ENCODE measurements around the gene ABCA9.
"Not testable (repeated sequence)": the region's sequence is repeated elsewhere in the genome, so short reads cannot be mapped to it uniquely, and the experiment has no call there.

The ABCA9 gene

DNA sequence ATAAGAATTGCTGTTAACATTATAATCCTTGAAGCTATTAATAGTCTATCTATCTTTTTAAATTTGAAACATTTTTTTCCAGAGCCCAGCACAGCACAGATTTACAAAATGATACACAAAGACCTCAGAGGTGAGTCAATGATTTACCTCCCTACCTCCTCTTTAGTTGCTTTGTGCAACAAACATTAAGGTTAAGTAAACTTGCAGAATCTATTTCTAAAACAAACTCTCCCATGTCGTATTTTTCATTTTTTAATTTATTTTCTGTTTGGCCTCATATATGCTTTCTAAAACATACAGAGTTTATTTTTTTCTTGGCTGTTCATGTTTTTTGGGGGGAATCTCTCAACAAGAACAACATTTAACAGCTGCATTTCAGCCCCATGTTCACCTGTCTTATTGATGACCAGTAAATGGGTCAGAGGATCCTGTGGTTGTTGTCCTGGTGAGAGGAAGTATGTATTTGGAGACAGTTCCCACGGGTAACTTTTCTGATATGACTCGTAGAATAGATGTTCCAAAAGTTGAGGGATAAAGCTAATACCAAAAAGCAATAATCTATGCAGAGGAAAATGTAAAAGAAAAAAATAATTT is 42.6 kb downstream of the ABCA9 start:
- no peak for DNase-seq

GRCh38 chr17:69015631-69016030 is 45.1 kb downstream of the ABCA9 start:
- no peak for DNase-seq

GRCh38 chr17:69012895-69013805 is 47.6 kb downstream of the ABCA9 start:
- no peak for DNase-seq

DNA sequence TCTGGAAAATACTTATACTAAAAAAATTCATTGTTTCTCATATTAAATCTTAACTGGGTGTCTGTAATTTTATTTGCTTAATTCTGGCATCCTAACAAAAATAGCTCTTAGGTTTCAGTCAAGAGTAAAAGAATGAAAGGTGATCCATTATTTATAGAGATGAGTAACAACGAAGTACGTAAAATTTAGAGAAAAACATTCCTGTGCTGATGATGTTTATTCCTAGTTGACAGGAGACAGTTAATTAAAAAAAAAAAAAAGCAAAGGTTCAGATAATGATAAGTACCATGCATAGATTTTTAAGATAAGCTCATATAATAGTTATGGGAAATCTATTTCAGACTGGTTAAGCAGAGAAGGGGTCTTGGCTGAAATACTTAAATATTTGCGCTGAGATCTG is 50.8 kb downstream of the ABCA9 start:
- DNase-seq, result no peak

GRCh38 chr17:69004759-69005158 is 56.0 kb downstream of the ABCA9 start:
- not testable (repeated sequence) for DNase-seq

DNA sequence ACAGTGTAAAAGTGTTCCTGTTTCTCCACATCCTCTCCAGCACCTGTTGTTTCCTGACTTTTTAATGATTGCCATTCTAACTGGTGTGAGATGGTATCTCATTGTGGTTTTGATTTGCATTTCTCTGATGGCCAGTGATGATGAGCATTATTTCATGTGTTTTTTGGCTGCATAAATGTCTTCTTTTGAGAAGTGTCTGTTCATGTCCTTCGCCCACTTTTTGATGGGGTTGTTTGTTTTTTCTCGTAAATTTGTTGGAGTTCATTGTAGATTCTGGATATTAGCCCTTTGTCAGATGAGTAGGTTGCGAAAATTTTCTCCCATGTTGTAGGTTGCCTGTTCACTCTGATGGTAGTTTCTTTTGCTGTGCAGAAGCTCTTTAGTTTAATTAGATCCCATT is 61.0 kb downstream of the ABCA9 start:
- not testable (repeated sequence) for DNase-seq

DNA sequence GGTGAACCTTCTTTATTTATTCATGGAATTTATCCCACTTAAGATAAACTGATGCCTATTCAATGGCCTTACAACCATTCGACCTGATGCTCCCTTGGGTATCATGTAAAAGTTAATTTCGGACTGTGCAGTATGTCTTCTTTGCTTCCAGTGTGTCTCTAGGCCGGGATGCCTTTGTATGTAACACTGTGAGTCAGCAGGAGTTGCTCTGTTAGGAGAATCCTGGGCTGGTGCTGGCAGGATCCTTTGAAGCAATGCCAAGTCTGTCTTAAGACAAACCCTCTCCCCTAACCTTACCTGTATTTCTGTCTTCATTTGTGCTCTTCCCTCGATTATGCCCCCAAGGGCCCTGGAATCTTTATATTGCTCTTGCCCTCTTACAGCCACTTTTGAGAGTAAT is 67.6 kb downstream of the ABCA9 start:
- DNase-seq, result no peak

- DNase-seq, result no peak
These were observed 72.8 kb downstream of the ABCA9 start for GRCh38 chr17:68987966-68988365.

DNA sequence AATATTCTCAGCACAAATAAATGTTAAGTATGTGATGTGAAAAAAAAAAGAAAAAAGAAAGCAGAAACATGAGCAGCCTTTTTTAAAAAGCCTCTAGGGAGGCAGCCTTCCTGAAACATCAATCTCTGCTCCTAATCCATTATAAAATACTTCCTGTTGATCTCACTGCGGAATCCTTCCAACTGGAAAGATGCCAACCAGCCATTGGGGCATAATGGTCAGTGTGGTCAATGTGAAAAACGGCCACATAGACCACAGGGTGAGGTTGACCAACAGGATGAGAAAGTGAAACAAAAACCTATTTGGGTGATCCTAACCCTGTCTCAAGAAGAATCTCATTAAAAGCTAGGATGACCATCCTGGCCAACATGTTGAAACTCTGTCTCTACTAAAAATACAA is 79.4 kb downstream of the ABCA9 start:
- no peak for DNase-seq

GRCh38 chr17:68973098-68973846 is 87.5 kb downstream of the ABCA9 start:
- DNase-seq, result no peak

DNA sequence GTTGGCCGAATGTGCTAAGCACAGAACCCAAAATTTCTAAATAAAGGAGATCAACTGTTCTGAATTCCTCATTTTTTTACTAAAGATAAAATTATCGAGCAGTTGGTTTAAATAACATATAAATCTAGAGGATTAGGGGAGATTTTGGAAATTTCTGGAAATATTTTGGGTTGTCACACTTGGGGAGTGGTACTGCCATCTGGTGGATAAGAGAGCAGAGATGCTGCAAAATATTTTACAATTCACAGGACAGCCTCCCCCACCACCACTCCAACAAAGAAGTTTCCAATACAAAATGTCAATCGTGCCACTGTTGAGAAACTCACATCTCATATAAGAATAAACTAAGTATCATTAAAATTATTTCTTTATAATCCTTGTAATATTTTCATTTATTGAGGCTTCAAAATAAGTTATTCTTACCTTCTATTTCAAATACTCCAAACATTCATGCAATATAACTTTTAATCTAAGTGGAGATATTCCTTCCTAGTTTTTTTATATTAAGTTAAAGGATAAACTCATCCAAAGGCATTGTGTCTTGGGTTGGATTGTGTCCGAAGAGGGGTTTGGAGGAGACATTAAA is 88.5 kb downstream of the ABCA9 start:
- DNase-seq, result no peak

GRCh38 chr17:68969101-68969500 is 91.6 kb downstream of the ABCA9 start:
- DNase-seq, result no peak

DNA sequence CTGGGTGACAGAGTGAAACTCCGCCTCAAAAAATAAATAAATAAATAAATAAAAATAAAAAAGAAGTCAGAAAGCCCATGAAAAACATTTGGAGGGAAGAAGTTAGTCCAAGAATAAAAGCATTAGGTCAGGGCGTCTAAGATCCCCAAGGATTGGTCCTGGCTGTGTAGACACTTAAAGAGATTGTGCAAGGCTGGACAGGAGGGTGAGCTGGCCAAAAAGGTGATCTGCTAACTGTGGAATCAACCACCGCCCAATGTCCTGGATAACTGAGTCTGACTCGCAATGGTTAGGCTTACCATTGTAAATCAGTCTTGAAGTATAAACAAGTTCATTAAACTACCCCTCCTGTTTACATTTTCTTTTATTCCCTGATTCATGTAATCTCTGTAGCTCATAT is 96.8 kb downstream of the ABCA9 start:
- no peak for DNase-seq

DNA sequence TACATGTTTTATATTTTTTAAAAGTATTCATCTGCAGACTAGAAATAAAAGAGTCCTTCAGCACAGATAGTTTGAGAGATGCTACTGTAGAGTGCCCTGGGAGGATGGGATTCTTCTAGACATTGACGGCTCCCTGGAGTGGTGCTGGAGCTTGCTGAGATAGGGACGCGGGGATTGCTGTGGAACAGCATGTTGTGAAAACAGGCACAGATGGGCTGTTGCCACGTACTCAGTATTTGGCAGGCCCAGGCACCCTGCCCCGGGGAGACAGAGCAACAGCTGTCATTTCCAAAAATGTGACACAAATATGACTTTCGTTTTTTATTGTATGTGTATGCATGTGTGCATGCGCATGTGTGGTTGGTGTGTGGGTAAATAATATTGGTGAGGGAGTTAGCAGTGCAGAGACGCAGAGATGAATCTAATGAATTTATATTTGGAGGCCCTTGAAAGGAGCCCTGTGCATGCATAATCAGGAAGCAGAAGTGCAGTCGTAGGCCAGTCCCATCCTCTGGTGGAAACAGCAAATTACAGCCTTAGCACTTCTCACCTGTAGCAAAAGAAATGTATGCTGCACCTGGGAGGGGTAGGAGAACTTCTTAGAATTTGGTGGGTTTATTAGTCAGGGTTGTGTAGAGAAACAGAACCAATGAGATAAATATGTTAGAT is 99.4 kb downstream of the ABCA9 start:
- no peak for DNase-seq

DNA sequence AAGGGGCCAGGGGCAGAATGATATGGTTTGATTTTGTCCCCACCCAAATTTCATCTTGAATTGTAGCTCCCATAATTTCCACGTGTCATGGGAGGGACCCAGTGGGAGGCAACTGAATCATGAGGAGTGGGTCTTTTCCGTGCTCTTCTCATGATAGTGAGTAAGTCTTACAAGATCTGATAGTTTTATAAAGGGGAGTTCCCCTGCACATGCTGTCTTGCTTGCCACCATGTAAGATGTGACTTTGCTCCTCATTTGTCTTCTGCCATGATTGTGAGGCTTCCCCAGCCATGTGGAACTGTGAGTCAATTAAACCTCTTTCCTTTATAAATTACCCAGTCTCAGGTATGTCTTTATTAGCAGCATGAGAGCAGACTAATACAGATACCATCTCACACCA is 101.6 kb downstream of the ABCA9 start:
- DNase-seq, result not testable (repeated sequence)

GRCh38 chr17:68957944-68958343 is 102.8 kb downstream of the ABCA9 start:
- DNase-seq, result no peak

- DNase-seq, result no peak
These were observed 105.4 kb downstream of the ABCA9 start, which contains the start of gene ABCA8 for GRCh38 chr17:68955181-68955841. ABCA8 (minus strand) TSS chr17:68955392; CDS start chr17:68942034, 13,358 bp downstream.

DNA sequence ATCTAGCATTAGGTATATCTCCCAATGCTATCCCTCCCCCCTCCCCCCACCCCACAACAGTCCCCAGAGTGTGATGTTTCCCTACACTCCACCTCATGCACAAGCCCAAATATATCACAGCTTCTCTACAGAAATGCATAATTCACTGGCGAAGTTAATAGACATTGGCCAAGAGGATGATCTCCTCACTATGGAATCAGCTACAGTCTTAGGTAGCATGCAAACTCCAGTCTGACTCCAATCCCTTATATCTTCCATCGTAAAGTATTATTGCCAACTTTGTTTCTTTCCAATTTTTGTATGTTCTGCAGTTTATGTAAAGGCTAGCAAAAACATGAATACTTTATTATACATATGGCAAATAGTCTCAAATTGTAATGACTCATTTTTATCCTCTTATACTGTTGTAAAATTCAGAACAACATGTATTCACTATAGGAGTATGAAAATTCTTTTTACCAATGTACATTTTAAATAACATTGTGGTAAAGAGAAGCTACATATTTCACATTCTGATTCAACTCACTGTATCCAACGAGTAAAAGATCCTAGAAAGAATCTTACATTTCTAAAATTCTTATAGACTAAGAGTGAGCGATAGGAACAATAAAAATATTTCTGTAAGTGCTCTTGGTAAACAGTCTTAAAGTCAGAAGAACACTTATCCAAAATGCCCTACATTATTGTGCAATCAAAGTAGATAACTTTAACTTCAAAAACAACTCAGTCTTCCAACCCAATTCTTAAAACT is 106.4 kb downstream of the ABCA9 start:
- no peak for DNase-seq

- no peak for DNase-seq
These were observed 107.3 kb downstream of the ABCA9 start for GRCh38 chr17:68953340-68953997.

- no peak for DNase-seq
These were observed 110.0 kb downstream of the ABCA9 start for GRCh38 chr17:68950725-68951124.

DNA sequence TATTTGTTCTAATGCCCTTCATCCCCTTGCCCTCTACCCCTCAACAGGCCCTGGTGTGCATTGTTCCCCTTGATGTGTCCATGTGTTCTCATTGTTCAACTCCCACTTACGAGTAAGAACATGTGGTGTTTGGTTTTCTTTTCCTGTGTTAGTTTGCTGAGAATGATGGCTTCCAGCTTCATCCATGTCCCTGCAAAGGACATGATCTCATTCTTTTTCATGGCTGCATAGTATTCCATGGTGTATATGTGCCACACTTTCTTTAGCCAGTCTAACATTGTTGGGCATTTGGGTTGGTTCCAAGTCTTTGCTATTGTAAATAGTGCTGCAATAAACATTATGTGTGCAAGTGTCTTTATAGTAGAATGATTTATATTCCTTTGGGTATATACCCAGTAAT is 112.9 kb downstream of the ABCA9 start:
- DNase-seq, result not testable (repeated sequence)
